HepG2 (cell line): Measurements from ENCODE around the gene TCAP. TPM values are rescaled to one million over a fixed set of nuclear protein-coding genes. Genes with fewer than 3 reads are reported as not detected.

Source experiments
- CBFB ChIP-seq: sonication (generic); formaldehyde crosslinking; IDR thresholded peaks from 2 replicates; pipeline ENCODE4 v1.4.0; 2020; ENCODE audit warnings: missing genetic modification reagents
- CCAR2 ChIP-seq: fragments of 200-400 bp; formaldehyde crosslinking; optimal IDR thresholded peaks from 2 replicates; pipeline ENCODE3; 2018; ENCODE audit warnings: low read depth, mild to moderate bottlenecking, low read length, moderate library complexity
- GLI4 ChIP-seq: sonication (generic); formaldehyde crosslinking; IDR thresholded peaks from 2 replicates; pipeline ENCODE4 v1.5.1; 2020; ENCODE audit warnings: missing genetic modification reagents, mild to moderate bottlenecking, moderate library complexity, borderline replicate concordance
- GTF3A ChIP-seq: sonication (generic); formaldehyde crosslinking; conservative IDR thresholded peaks from 2 replicates; pipeline ENCODE4 v1.4.0; 2020; ENCODE audit warnings: mild to moderate bottlenecking, missing genetic modification reagents
- HOXD1 ChIP-seq: sonication (generic); formaldehyde crosslinking; IDR thresholded peaks from 2 replicates; pipeline ENCODE4 v1.5.0; 2020; ENCODE audit warnings: missing genetic modification reagents
- JDP2 ChIP-seq: sonication (generic); formaldehyde crosslinking; IDR thresholded peaks from 2 replicates; pipeline ENCODE4 v1.8.1; 2022; ENCODE audit warnings: missing genetic modification reagents, borderline replicate concordance
- KAT2B ChIP-seq: fragments of 150-350 bp; IDR thresholded peaks from 2 replicates; pipeline ENCODE4 v1.6.1; 2014; ENCODE audit warnings: low read depth, low read length, borderline replicate concordance
- KDM5B ChIP-seq: sonication (generic); formaldehyde crosslinking; IDR thresholded peaks from 2 replicates; pipeline ENCODE4 v1.4.0; 2020; ENCODE audit warnings: missing genetic modification reagents, mild to moderate bottlenecking, borderline replicate concordance
- NFIC ChIP-seq: IDR thresholded peaks from 2 replicates; pipeline ENCODE4 v1.6.1; 2012; ENCODE audit warnings: mild to moderate bottlenecking, low read length, inconsistent platforms
- SAFB2 ChIP-seq: sonication (generic); formaldehyde crosslinking; IDR thresholded peaks from 2 replicates; pipeline ENCODE4 v1.5.1; 2020; ENCODE audit warnings: missing genetic modification reagents, low read depth, mild to moderate bottlenecking, borderline replicate concordance
- SIN3A ChIP-seq: IDR thresholded peaks from 2 replicates; pipeline ENCODE4 v1.6.1; 2011; ENCODE audit warnings: low read depth, mild to moderate bottlenecking, control low read depth, low read length, borderline replicate concordance
- SOX13 ChIP-seq, 3 experiments: fragments of 450-650 bp in 1 of 3; sonication (generic) in 1 of 3; formaldehyde crosslinking in 1 of 3; IDR thresholded peaks in 2 of 3; conservative IDR thresholded peaks in 1 of 3; 2 replicates each; pipeline versions ENCODE4 v1.5.0 to v1.6.1; 2016 to 2020; ENCODE audit warnings: antibody characterized with exemption in 1 of 3, mild to moderate bottlenecking in 1 of 3, missing compliant biosample characterization in 1 of 3, missing genetic modification reagents in 1 of 3, moderate library complexity in 1 of 3
- TCF7L2 ChIP-seq: IDR thresholded peaks from 2 replicates; pipeline ENCODE4 v1.6.1; 2011; ENCODE audit warnings: mild to moderate bottlenecking, low read depth, low read length, moderate library complexity
- ZKSCAN5 ChIP-seq: sonication (generic); formaldehyde crosslinking; IDR thresholded peaks from 2 replicates; pipeline ENCODE4 v1.5.1; 2020; ENCODE audit warnings: mild to moderate bottlenecking, missing genetic modification reagents
- ZNF10 ChIP-seq: sonication (generic); formaldehyde crosslinking; IDR thresholded peaks from 2 replicates; pipeline ENCODE4 v1.4.0; 2020; ENCODE audit warnings: mild to moderate bottlenecking, low read depth, missing genetic modification reagents, borderline replicate concordance
- ZNF136 ChIP-seq: sonication (generic); formaldehyde crosslinking; IDR thresholded peaks from 2 replicates; pipeline ENCODE4 v1.8.1; 2022; ENCODE audit warnings: low read depth, mild to moderate bottlenecking, moderate library complexity, missing genetic modification reagents
- ZNF616 ChIP-seq: sonication (generic); formaldehyde crosslinking; IDR thresholded peaks from 2 replicates; pipeline ENCODE4 v1.5.0; 2020; ENCODE audit warnings: low read depth, mild to moderate bottlenecking, missing genetic modification reagents
- polyA plus RNA-seq, 8 experiments: library from polyadenylated mRNA; depleted of rRNA in 3 of 8; stranded (reverse) in 7 of 8; unstranded in 1 of 8; fragments of >200 nt; fragmentation: Illumina TruSeq in 4 of 8; extraction: Trizol in 4 of 8; gene quantifications; 2 replicates each; pipeline versions ENCODE4 v1.2.1 to v1.2.3, GENCODE V29; 2011 to 2016; ENCODE audit warnings: low read depth in 4 of 8, missing spikeins in 1 of 8, mixed read lengths in 1 of 8; ENCODE audit not compliant: insufficient read depth in 1 of 8
- total RNA-seq, 5 experiments: library from RNA; depleted of rRNA; stranded (reverse); fragments of >200 nt; fragmentation: Illumina TruSeq; extraction: Trizol; gene quantifications; 2 replicates each; pipeline ENCODE4 v1.2.3, GENCODE V29; 2016; ENCODE audit warnings: low read depth in 1 of 5
- TF ChIP-seq, protein P1 (sequence below): sonication (generic); formaldehyde crosslinking; IDR thresholded peaks from 2 replicates; pipeline ENCODE4 v1.4.0; 2020; ENCODE audit warnings: missing genetic modification reagents, mild to moderate bottlenecking, borderline replicate concordance
- TF ChIP-seq, protein P2 (sequence below): sonication (generic); formaldehyde crosslinking; conservative IDR thresholded peaks from 2 replicates; pipeline ENCODE4 v1.8.0; 2022; ENCODE audit warnings: mild to moderate bottlenecking, moderate library complexity, missing genetic modification reagents
- TF ChIP-seq, protein P3 (sequence below): sonication (generic); formaldehyde crosslinking; IDR thresholded peaks from 2 replicates; pipeline ENCODE4 v1.5.0; 2020; ENCODE audit warnings: missing genetic modification reagents
- TF ChIP-seq, protein P4 (sequence below): sonication (generic); formaldehyde crosslinking; IDR thresholded peaks from 2 replicates; pipeline ENCODE4 v1.8.1; 2023; ENCODE audit warnings: mild to moderate bottlenecking, moderate library complexity, missing genetic modification reagents

TCAP gene
- total and polyA plus RNA-seq, 2 of the 13 experiments (the other 11 are each of a cell fraction or from before 2014, with no cell fraction given): 0.24 to 0.65 TPM

DNA sequence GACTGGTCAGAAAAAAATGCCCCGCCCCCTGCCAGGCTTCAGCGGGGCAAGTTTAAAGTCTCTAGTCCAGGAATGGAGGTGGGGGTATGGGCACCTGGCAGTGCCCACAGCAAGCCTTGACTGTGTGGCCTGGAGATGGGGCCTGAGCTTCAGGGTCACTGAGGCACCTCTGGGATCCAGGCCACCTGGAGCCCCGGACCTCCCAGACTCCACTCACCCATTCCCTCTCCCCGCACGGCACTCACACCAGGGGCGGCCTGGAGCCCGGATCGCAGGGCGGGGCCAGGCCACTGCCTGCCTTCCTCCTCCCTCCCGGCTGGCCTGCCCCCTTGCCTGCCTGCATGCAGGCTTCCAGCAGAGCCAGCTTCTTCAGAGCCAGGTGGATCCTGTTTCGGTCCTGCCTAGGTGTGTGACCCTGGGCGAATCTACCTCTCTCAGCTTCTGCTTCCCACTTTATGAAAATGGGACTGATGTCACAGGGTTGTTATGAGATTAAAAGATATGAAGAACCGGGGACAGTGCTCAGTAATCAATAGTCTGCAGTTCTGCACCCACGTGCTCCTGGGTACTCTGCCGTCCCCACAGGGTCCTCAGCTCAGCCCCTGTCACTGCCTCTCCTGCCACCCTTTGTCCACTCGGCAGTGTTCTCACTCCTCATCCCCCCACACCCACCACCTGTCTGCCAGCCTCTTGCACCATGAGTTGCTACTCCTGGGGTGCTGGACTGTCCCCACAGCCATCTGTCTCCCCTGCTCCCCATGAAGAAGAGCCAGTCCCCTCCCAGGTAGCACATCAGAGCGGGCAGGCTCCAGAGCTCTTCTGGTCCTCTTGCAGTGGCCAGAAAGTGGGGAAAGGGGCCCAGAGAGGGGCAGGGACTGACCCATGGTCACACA, 1.2 kb upstream of the TCAP start (continued):
- TF ChIP-seq, protein P1, sequence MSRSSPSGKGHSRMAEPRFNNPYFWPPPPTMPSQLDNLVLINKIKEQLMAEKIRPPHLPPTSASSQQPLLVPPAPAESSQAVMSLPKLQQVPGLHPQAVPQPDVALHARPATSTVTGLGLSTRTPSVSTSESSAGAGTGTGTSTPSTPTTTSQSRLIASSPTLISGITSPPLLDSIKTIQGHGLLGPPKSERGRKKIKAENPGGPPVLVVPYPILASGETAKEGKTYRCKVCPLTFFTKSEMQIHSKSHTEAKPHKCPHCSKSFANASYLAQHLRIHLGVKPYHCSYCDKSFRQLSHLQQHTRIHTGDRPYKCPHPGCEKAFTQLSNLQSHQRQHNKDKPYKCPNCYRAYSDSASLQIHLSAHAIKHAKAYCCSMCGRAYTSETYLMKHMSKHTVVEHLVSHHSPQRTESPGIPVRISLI (CRISPR knock-in tag): no peak
- TF ChIP-seq HOXD1 (CRISPR knock-in tag) (no peak), CBFB (CRISPR knock-in tag) (no peak), TCF7L2 (no peak), NFIC (no peak), JDP2 (CRISPR knock-in tag) (no peak), SOX13 (IDR thresholded peaks at IDR 0.05) (no peak), SOX13 (CRISPR knock-in tag; conservative IDR thresholded peaks at IDR 0.05 in 1 of 2, IDR thresholded peaks at IDR 0.05 in 1 of 2) (0 out of 4 replicates have a peak, but pooled peaks of 1 of the 2 experiments have one; percentile 17), CCAR2 (no peak), ZNF616 (CRISPR knock-in tag) (no peak), GTF3A (CRISPR knock-in tag) (no peak), KAT2B (no peak), SAFB2 (no peak), KDM5B (CRISPR knock-in tag) (no peak), ZNF10 (CRISPR knock-in tag) (no peak), ZKSCAN5 (CRISPR knock-in tag) (no peak), SIN3A (peak; percentile 31; the same call in 1 of the 2 replicates), ZNF136 (CRISPR knock-in tag) (no peak), GLI4 (CRISPR knock-in tag) (0 out of 2 replicates have a peak, but pooled peaks have one; percentile 41)
- TF ChIP-seq, protein P2, sequence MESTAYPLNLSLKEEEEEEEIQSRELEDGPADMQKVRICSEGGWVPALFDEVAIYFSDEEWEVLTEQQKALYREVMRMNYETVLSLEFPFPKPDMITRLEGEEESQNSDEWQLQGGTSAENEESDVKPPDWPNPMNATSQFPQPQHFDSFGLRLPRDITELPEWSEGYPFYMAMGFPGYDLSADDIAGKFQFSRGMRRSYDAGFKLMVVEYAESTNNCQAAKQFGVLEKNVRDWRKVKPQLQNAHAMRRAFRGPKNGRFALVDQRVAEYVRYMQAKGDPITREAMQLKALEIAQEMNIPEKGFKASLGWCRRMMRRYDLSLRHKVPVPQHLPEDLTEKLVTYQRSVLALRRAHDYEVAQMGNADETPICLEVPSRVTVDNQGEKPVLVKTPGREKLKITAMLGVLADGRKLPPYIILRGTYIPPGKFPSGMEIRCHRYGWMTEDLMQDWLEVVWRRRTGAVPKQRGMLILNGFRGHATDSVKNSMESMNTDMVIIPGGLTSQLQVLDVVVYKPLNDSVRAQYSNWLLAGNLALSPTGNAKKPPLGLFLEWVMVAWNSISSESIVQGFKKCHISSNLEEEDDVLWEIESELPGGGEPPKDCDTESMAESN (CRISPR knock-in tag): peak; percentile 80; the same call in 1 of the 2 replicates
- TF ChIP-seq, protein P3, sequence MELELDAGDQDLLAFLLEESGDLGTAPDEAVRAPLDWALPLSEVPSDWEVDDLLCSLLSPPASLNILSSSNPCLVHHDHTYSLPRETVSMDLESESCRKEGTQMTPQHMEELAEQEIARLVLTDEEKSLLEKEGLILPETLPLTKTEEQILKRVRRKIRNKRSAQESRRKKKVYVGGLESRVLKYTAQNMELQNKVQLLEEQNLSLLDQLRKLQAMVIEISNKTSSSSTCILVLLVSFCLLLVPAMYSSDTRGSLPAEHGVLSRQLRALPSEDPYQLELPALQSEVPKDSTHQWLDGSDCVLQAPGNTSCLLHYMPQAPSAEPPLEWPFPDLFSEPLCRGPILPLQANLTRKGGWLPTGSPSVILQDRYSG: no peak
- TF ChIP-seq, protein P4, sequence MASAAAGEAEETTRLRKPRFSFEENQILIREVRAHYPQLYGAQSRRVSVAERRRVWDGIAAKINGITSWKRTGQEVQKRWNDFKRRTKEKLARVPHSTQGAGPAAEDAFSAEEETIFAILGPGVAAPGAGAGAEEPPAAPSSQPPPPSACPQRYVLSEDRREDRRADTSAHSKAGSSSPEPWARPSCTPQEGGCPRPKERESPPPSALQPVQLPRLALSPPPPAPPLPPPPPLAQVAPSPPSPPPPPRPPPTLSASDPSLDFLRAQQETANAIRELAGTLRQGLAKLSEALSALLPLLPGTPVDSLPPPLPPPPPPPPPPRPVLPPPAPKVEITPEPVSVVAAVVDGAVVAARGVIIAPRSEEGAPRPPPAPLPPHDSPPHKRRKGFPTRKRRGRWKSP (CRISPR knock-in tag): no peak
